ENCODE results near the gene CFAP61.

DNA sequence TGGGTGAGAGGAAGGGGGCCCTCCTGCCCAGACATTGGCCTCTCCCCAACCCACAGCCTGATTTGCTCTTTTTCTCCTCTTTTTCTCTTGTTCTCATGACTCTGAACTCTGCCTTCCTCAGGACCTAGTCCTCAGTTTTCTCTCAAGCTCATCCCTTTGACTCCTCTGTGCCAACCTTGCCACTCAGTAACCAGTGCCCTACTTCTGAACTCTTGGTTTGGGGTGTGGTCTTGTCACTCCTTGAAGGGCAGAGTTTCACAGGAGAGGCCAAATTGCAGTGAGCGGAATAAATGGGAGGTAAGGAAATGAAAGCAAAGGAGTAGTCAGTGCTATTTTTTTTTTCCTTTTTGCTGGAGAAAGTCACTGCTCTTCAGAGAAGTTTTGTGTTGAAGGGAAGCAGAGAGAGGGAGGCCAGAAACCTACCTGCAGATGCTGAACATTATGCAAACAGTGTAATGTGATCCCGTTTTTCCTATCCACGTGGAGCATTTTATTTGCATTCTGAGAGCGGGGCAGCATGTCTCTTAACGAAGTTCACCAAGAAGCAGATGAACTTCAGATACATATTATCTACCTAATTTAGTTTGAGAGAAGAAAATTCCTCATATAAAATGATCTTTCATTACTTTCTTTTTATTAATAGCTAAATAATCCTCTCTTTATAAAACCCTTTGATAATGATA is 26.9 kb downstream of the CFAP61 start:
- TF ChIP-seq, protein P1, sequence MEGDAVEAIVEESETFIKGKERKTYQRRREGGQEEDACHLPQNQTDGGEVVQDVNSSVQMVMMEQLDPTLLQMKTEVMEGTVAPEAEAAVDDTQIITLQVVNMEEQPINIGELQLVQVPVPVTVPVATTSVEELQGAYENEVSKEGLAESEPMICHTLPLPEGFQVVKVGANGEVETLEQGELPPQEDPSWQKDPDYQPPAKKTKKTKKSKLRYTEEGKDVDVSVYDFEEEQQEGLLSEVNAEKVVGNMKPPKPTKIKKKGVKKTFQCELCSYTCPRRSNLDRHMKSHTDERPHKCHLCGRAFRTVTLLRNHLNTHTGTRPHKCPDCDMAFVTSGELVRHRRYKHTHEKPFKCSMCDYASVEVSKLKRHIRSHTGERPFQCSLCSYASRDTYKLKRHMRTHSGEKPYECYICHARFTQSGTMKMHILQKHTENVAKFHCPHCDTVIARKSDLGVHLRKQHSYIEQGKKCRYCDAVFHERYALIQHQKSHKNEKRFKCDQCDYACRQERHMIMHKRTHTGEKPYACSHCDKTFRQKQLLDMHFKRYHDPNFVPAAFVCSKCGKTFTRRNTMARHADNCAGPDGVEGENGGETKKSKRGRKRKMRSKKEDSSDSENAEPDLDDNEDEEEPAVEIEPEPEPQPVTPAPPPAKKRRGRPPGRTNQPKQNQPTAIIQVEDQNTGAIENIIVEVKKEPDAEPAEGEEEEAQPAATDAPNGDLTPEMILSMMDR (IDR thresholded peaks at IDR 0.05) = no peak
- no peak for TF ChIP-seq POLR2A (IDR thresholded peaks at IDR 0.05; ENCODE audit: low read depth)
